HEK293 (cell line): Measurements from ENCODE around the gene GLRX2.

Experiments
- BCL6B ChIP-seq: fragments of 450-650 bp; formaldehyde crosslinking; IDR thresholded peaks from 2 replicates; pipeline ENCODE4 v1.5.1; 2017; ENCODE audit warnings: missing biosample characterization, missing genetic modification characterization
- CTCF ChIP-seq: fragments of 450-650 bp; formaldehyde crosslinking; IDR thresholded peaks from 2 replicates; pipeline ENCODE4 v1.5.1; 2016; ENCODE audit warnings: missing biosample characterization, missing genetic modification characterization
- REPIN1 ChIP-seq: fragments of 450-650 bp; formaldehyde crosslinking; IDR thresholded peaks from 2 replicates; pipeline ENCODE4 v1.5.1; 2017; ENCODE audit warnings: missing biosample characterization, missing genetic modification characterization, low read depth
- SETDB1 ChIP-seq: IDR thresholded peaks from one replicate; pipeline ENCODE4 v1.6.1; 2017; ENCODE audit warnings: mild to moderate bottlenecking, low read length, moderate library complexity, mixed read lengths; ENCODE audit not compliant: insufficient read length
- ZBTB7A ChIP-seq: fragments of 450-650 bp; formaldehyde crosslinking; IDR thresholded peaks from 2 replicates; pipeline ENCODE4 v1.5.1; 2016; ENCODE audit warnings: low read depth, missing biosample characterization, missing genetic modification characterization
- ZBTB8A ChIP-seq: fragments of 450-650 bp; formaldehyde crosslinking; IDR thresholded peaks from 2 replicates; pipeline ENCODE4 v1.5.1; 2016; ENCODE audit warnings: missing biosample characterization, missing genetic modification characterization
- ZFHX2 ChIP-seq: fragments of 450-650 bp; formaldehyde crosslinking; conservative IDR thresholded peaks from 2 replicates; pipeline ENCODE4 v1.5.1; 2016; ENCODE audit warnings: missing biosample characterization, missing genetic modification characterization
- ZNF324 ChIP-seq: fragments of 450-650 bp; formaldehyde crosslinking; IDR thresholded peaks from 2 replicates; pipeline ENCODE4 v1.5.1; 2016; ENCODE audit warnings: missing biosample characterization, missing genetic modification characterization
- ZNF626 ChIP-seq: fragments of 450-650 bp; sonication (Bioruptor Pico); formaldehyde crosslinking; IDR thresholded peaks from 2 replicates; pipeline ENCODE4 v1.5.1; 2018; ENCODE audit warnings: missing biosample characterization, missing genetic modification characterization, inconsistent platforms

- TF ChIP-seq REPIN1 (no peak), ZBTB8A (tag by site-specific recombination) (no peak), BCL6B (no peak), ZFHX2 (no peak), ZBTB7A (tag by site-specific recombination) (no peak), SETDB1 (no peak), ZNF324 (tag by site-specific recombination) (no peak), CTCF (no peak), ZNF626 (no peak)
These were observed 13.9 kb upstream of the GLRX2 start for GRCh38 chr1:193118803-193119730.
